NCI-H2227 (cell line): ENCODE results near the gene LIMCH1.
"Not testable (repeated sequence)": the region's sequence is repeated elsewhere in the genome, so short reads cannot be mapped to it uniquely, and the experiment has no call there.

ENCODE experiments used
- DNase-seq: peaks from one replicate; lab custom pipeline; 2025; ENCODE audit not compliant: unreplicated experiment; lab: John Stamatoyannopoulos, UW

LIMCH1 gene

GRCh38 chr4:41668024-41668423 lies 130.1 kb downstream of the LIMCH1 start:
- no peak for DNase-seq

- no peak for DNase-seq
These were observed 132.6 kb downstream of the LIMCH1 start for GRCh38 chr4:41670530-41670929.

GRCh38 chr4:41670982-41671381 lies 133.0 kb downstream of the LIMCH1 start:
- no peak for DNase-seq

- no peak for DNase-seq
These were observed 140.3 kb downstream of the LIMCH1 start for GRCh38 chr4:41678086-41678816.

- DNase-seq = no peak
These were observed 141.0 kb downstream of the LIMCH1 start for GRCh38 chr4:41678951-41679350.

GRCh38 chr4:41679991-41680390 lies 142.0 kb downstream of the LIMCH1 start:
- no peak for DNase-seq

GRCh38 chr4:41681054-41681453 lies 143.1 kb downstream of the LIMCH1 start:
- no peak for DNase-seq

GRCh38 chr4:41683326-41683725 lies 145.4 kb downstream of the LIMCH1 start:
- DNase-seq = no peak

- no peak for DNase-seq
These were observed 148.9 kb downstream of the LIMCH1 start for GRCh38 chr4:41686893-41687292.

- peak; percentile 45 for DNase-seq
These were observed 150.0 kb downstream of the LIMCH1 start for GRCh38 chr4:41687971-41688370.

- peak; percentile 60 for DNase-seq
These were observed 154.9 kb downstream of the LIMCH1 start for GRCh38 chr4:41692717-41693345.

GRCh38 chr4:41693629-41694028 lies 155.7 kb downstream of the LIMCH1 start:
- peak; percentile 52 for DNase-seq

GRCh38 chr4:41696131-41696530 lies 158.2 kb downstream of the LIMCH1 start:
- no peak for DNase-seq

- no peak for DNase-seq
These were observed 158.8 kb downstream of the LIMCH1 start for GRCh38 chr4:41696763-41697162.

- DNase-seq = no peak
These were observed 164.0 kb downstream of the LIMCH1 start for GRCh38 chr4:41701983-41702382.

GRCh38 chr4:41702770-41703169 lies 164.8 kb downstream of the LIMCH1 start:
- DNase-seq = no peak

- DNase-seq = no peak
These were observed 165.8 kb downstream of the LIMCH1 start for GRCh38 chr4:41703785-41704184.

GRCh38 chr4:41709844-41710481 lies 172.0 kb downstream of the LIMCH1 start:
- peak; percentile 55 for DNase-seq

GRCh38 chr4:41711654-41712053 lies 173.7 kb downstream of the LIMCH1 start:
- not testable (repeated sequence) for DNase-seq

GRCh38 chr4:41712425-41712824 lies 174.5 kb downstream of the LIMCH1 start:
- no peak for DNase-seq

- no peak for DNase-seq
These were observed 175.8 kb downstream of the LIMCH1 start for GRCh38 chr4:41713768-41714167.

GRCh38 chr4:41714364-41715000 lies 176.5 kb downstream of the LIMCH1 start:
- DNase-seq = peak; percentile 24
